Effector memory CD8-positive, alpha-beta T cell (primary cell): ENCODE measurements around the gene CAB39L.

Experiments
- ATAC-seq: fragments of 150-1000 bp; cut with Tn5 transposase; replicated peaks from 2 replicates; pipeline ENCODE4 v1.10.0; 2021; ENCODE audit warnings: mild to moderate bottlenecking, moderate library complexity
- DNase-seq, 3 experiments: peaks; one replicate each; pipeline ENCODE4 v3.0.0; 2021
- H3K27ac Mint-ChIP-seq, 2 donors: one replicate each; pipeline ENCODE4 v1.8.0; 2022; ENCODE audit warnings: mild to moderate bottlenecking in 2 of 2, mixed read lengths in 2 of 2, moderate library complexity in 2 of 2
- H3K27me3 Mint-ChIP-seq, 2 donors: one replicate each; pipeline ENCODE4 v1.8.0; 2022; ENCODE audit warnings: mixed read lengths in 2 of 2
- H3K36me3 Mint-ChIP-seq: one replicate; pipeline ENCODE4 v1.8.0; 2022; ENCODE audit warnings: mild to moderate bottlenecking, moderate library complexity, mixed read lengths; ENCODE audit not compliant: insufficient read depth
- H3K4me1 Mint-ChIP-seq, 2 donors: one replicate each; pipeline ENCODE4 v1.8.0; 2022; ENCODE audit warnings: low read depth in 2 of 2, mixed read lengths in 2 of 2
- H3K4me3 Mint-ChIP-seq, 2 donors: one replicate each; pipeline ENCODE4 v1.8.0; 2022; ENCODE audit warnings: mild to moderate bottlenecking in 2 of 2, mixed read lengths in 2 of 2, moderate library complexity in 2 of 2
- H3K9me3 Mint-ChIP-seq, 2 donors: one replicate each; pipeline ENCODE4 v1.8.0; 2022; ENCODE audit warnings: mixed read lengths in 2 of 2

The CAB39L gene

GRCh38 chr13:49370371-49370770 is 73.5 kb downstream of the CAB39L start:
- ATAC-seq (no peak), DNase-seq (no peak)
- Mint-ChIP-seq H3K27me3 (no peaks in the 10 kb centered on the region), H3K9me3 (no peaks in the 10 kb centered on the region), H3K4me3 (no peak overlapping the region), H3K4me1 (no peaks in the 10 kb centered on the region), H3K36me3 (no peaks in the 10 kb centered on the region), H3K27ac (peak overlapping the region in 1 of 2 donors; percentile 13)

- Mint-ChIP-seq H3K27ac (no peak overlapping the region), H3K36me3 (no peaks in the 10 kb centered on the region), H3K9me3 (no peaks in the 10 kb centered on the region), H3K27me3 (no peaks in the 10 kb centered on the region), H3K4me3 (no peak overlapping the region), H3K4me1 (no peaks in the 10 kb centered on the region)
- DNase-seq = no peak
- no peak for ATAC-seq
Measured at GRCh38 chr13:49369866-49370265, 74.0 kb downstream of the CAB39L start.

GRCh38 chr13:49368688-49369087 is 75.2 kb downstream of the CAB39L start:
- H3K4me1 Mint-ChIP-seq = no peaks in the 10 kb centered on the region
- H3K9me3 Mint-ChIP-seq = peaks cover 4 to 8% of the 10 kb centered on the region in 2 donors
- no peaks in the 10 kb centered on the region for H3K36me3 Mint-ChIP-seq
- no peak for DNase-seq
- no peak overlapping the region for H3K27ac Mint-ChIP-seq
- no peaks in the 10 kb centered on the region for H3K27me3 Mint-ChIP-seq
- no peak for ATAC-seq
- H3K4me3 Mint-ChIP-seq = no peak overlapping the region

GRCh38 chr13:49367640-49368422 is 76.0 kb downstream of the CAB39L start:
- Mint-ChIP-seq H3K36me3 (no peaks in the 10 kb centered on the region), H3K27me3 (no peaks in the 10 kb centered on the region), H3K9me3 (peaks cover 4 to 10% of the 10 kb centered on the region in 2 donors), H3K27ac (no peak overlapping the region), H3K4me1 (no peaks in the 10 kb centered on the region), H3K4me3 (no peak overlapping the region)
- ATAC-seq (no peak), DNase-seq (no peak)

GRCh38 chr13:49366841-49367240 is 77.0 kb downstream of the CAB39L start:
- no peaks in the 10 kb centered on the region for H3K4me1 Mint-ChIP-seq
- peaks cover 4 to 10% of the 10 kb centered on the region in 2 donors for H3K9me3 Mint-ChIP-seq
- DNase-seq (no peak), ATAC-seq (no peak)
- no peak overlapping the region for H3K4me3 Mint-ChIP-seq
- H3K27me3 Mint-ChIP-seq = no peaks in the 10 kb centered on the region
- H3K36me3 Mint-ChIP-seq = no peaks in the 10 kb centered on the region
- H3K27ac Mint-ChIP-seq = no peak overlapping the region

- ATAC-seq = no peak
- Mint-ChIP-seq H3K4me1 (no peaks in the 10 kb centered on the region), H3K27ac (no peak overlapping the region), H3K27me3 (no peaks in the 10 kb centered on the region), H3K4me3 (no peak overlapping the region), H3K9me3 (no peaks in the 10 kb centered on the region), H3K36me3 (no peaks in the 10 kb centered on the region)
- DNase-seq = no peak
Measured at GRCh38 chr13:49357694-49358093, 86.2 kb downstream of the CAB39L start.

- DNase-seq = no peak
- no peaks in the 10 kb centered on the region for H3K27me3 Mint-ChIP-seq
- no peaks in the 10 kb centered on the region for H3K9me3 Mint-ChIP-seq
- H3K4me1 Mint-ChIP-seq = no peaks in the 10 kb centered on the region
- peaks cover 2% of the 10 kb centered on the region for H3K36me3 Mint-ChIP-seq
- no peak overlapping the region for H3K27ac Mint-ChIP-seq
- no peak for ATAC-seq
- H3K4me3 Mint-ChIP-seq = no peak overlapping the region
Measured at GRCh38 chr13:49356223-49356622, 87.6 kb downstream of the CAB39L start.

GRCh38 chr13:49354719-49355118 is 89.1 kb downstream of the CAB39L start:
- Mint-ChIP-seq H3K36me3 (peaks cover 2% of the 10 kb centered on the region), H3K4me3 (no peak overlapping the region), H3K27me3 (no peaks in the 10 kb centered on the region), H3K27ac (no peak overlapping the region), H3K4me1 (no peaks in the 10 kb centered on the region), H3K9me3 (no peaks in the 10 kb centered on the region)
- ATAC-seq (no peak), DNase-seq (no peak)

- Mint-ChIP-seq H3K27ac (no peak overlapping the region), H3K9me3 (no peaks in the 10 kb centered on the region), H3K27me3 (no peaks in the 10 kb centered on the region), H3K36me3 (peaks cover 2% of the 10 kb centered on the region), H3K4me1 (no peaks in the 10 kb centered on the region), H3K4me3 (no peak overlapping the region)
- ATAC-seq (no peak), DNase-seq (no peak)
Measured at GRCh38 chr13:49353908-49354307, 90.0 kb downstream of the CAB39L start.

GRCh38 chr13:49351871-49352270 is 92.0 kb downstream of the CAB39L start:
- ATAC-seq = no peak

GRCh38 chr13:49348751-49349150 is 95.1 kb downstream of the CAB39L start:
- H3K9me3 Mint-ChIP-seq = no peaks in the 10 kb centered on the region
- no peaks in the 10 kb centered on the region for H3K4me1 Mint-ChIP-seq
- no peak overlapping the region for H3K4me3 Mint-ChIP-seq
- ATAC-seq (no peak), DNase-seq (no peak)
- no peak overlapping the region for H3K27ac Mint-ChIP-seq
- no peaks in the 10 kb centered on the region for H3K27me3 Mint-ChIP-seq
- peaks cover 2% of the 10 kb centered on the region for H3K36me3 Mint-ChIP-seq

More at GRCh38 chr13:49351871-49352270, 92.0 kb downstream of the CAB39L start:
- Mint-ChIP-seq H3K36me3 (peaks cover 2% of the 10 kb centered on the region), H3K27me3 (no peaks in the 10 kb centered on the region), H3K27ac (peak overlapping the region in 1 of 2 donors; percentile 10), H3K4me3 (no peak overlapping the region), H3K9me3 (no peaks in the 10 kb centered on the region), H3K4me1 (no peaks in the 10 kb centered on the region)
- no peak for DNase-seq

GRCh38 chr13:49347650-49348385 is 96.0 kb downstream of the CAB39L start:
- H3K27me3 Mint-ChIP-seq = no peaks in the 10 kb centered on the region
- no peak overlapping the region for H3K4me3 Mint-ChIP-seq
- DNase-seq = no peak
- no peak overlapping the region for H3K27ac Mint-ChIP-seq
- H3K36me3 Mint-ChIP-seq = peaks cover 2% of the 10 kb centered on the region
- no peaks in the 10 kb centered on the region for H3K4me1 Mint-ChIP-seq
- H3K9me3 Mint-ChIP-seq = no peaks in the 10 kb centered on the region
- ATAC-seq = no peak

- DNase-seq (no peak), ATAC-seq (no peak)
- no peak overlapping the region for H3K27ac Mint-ChIP-seq
- no peaks in the 10 kb centered on the region for H3K27me3 Mint-ChIP-seq
- H3K4me1 Mint-ChIP-seq = no peaks in the 10 kb centered on the region
- no peaks in the 10 kb centered on the region for H3K36me3 Mint-ChIP-seq
- H3K9me3 Mint-ChIP-seq = no peaks in the 10 kb centered on the region
- H3K4me3 Mint-ChIP-seq = no peak overlapping the region
Measured at GRCh38 chr13:49346460-49346859, 97.4 kb downstream of the CAB39L start.

- DNase-seq = no peak
- no peaks in the 10 kb centered on the region for H3K9me3 Mint-ChIP-seq
- H3K27me3 Mint-ChIP-seq = no peaks in the 10 kb centered on the region
- H3K36me3 Mint-ChIP-seq = no peaks in the 10 kb centered on the region
- no peaks in the 10 kb centered on the region for H3K4me1 Mint-ChIP-seq
- no peak overlapping the region for H3K27ac Mint-ChIP-seq
- H3K4me3 Mint-ChIP-seq = no peak overlapping the region
- ATAC-seq = no peak
Measured at GRCh38 chr13:49343731-49344130, 100.1 kb downstream of the CAB39L start.
